Common myeloid progenitor, CD34-positive (primary cell): ENCODE data around the gene CERKL.

ENCODE experiments used
- CTCF ChIA-PET: fragments of 350-600 bp; sonication (Branson Sonifier 250); formaldehyde crosslinking; loops from one replicate; lab custom pipeline; 2021; ENCODE audit warnings: antibody characterized with exemption; lab: Charles Lee
- POLR2A ChIA-PET: fragments of 350-600 bp; sonication (Branson Sonifier 250); formaldehyde crosslinking; loops from one replicate; lab custom pipeline; 2021; ENCODE audit warnings: antibody characterized with exemption; lab: Charles Lee
- DNase-seq, 3 donors: peaks; one replicate each; pipeline versions ENCODE4 v3.0.0 to v3.0.0-alpha.2; 2013
- H3K27ac ChIP-seq, 2 experiments: 1 replicate in 1 of 2; 2 replicates in 1 of 2; pipeline ENCODE4 v1.7.0; 2013; ENCODE audit warnings: inconsistent platforms in 2 of 2, low read length in 2 of 2, mild to moderate bottlenecking in 2 of 2, low read depth in 1 of 2, moderate library complexity in 1 of 2; ENCODE audit not compliant: severe bottlenecking in 2 of 2, insufficient read depth in 1 of 2, poor library complexity in 1 of 2
- H3K27me3 ChIP-seq, 5 experiments: replicated peaks in 2 of 5; 1 replicate in 3 of 5; 2 replicates in 2 of 5; pipeline versions ENCODE4 v1.6.1 to v1.7.0; 2013; ENCODE audit warnings: low read length in 4 of 5, mild to moderate bottlenecking in 2 of 5, moderate library complexity in 2 of 5, inconsistent platforms in 1 of 5; ENCODE audit not compliant: insufficient read depth in 5 of 5, control insufficient read depth in 4 of 5
- H3K36me3 ChIP-seq, 4 experiments: 1 replicate in 2 of 4; 2 replicates in 2 of 4; pipeline versions ENCODE4 v1.6.1 to v1.7.0; 2013; ENCODE audit warnings: low read length in 3 of 4, control low read depth in 1 of 4, mild to moderate bottlenecking in 1 of 4; ENCODE audit not compliant: control insufficient read depth in 4 of 4, insufficient read depth in 4 of 4
- H3K4me1 ChIP-seq, 4 experiments: 1 replicate in 3 of 4; 2 replicates in 1 of 4; pipeline versions ENCODE4 v1.6.1 to v1.7.1; 2013; ENCODE audit warnings: low read length in 3 of 4, mild to moderate bottlenecking in 3 of 4, control low read depth in 1 of 4, inconsistent platforms in 1 of 4, moderate library complexity in 1 of 4; ENCODE audit not compliant: control insufficient read depth in 4 of 4, insufficient read depth in 4 of 4; ENCODE audit errors: control extremely low read depth in 1 of 4
- H3K4me3 ChIP-seq, 7 experiments: 1 replicate in 4 of 7; 2 replicates in 3 of 7; pipeline versions ENCODE4 v1.5.1 to v1.7.0; 2013; ENCODE audit warnings: mild to moderate bottlenecking in 7 of 7, low read length in 6 of 7, moderate library complexity in 6 of 7, inconsistent platforms in 2 of 7, low read depth in 2 of 7, control low read depth in 1 of 7; ENCODE audit not compliant: insufficient read depth in 4 of 7, control insufficient read depth in 1 of 7; ENCODE audit errors: extremely low read depth in 1 of 7
- H3K9me3 ChIP-seq, 5 experiments: 1 replicate in 4 of 5; 2 replicates in 1 of 5; pipeline versions ENCODE4 v1.6.1 to v1.7.1; 2013; ENCODE audit warnings: low read length in 4 of 5, mild to moderate bottlenecking in 2 of 5, inconsistent platforms in 1 of 5, low read depth in 1 of 5, moderate library complexity in 1 of 5; ENCODE audit not compliant: control insufficient read depth in 4 of 5, insufficient read depth in 2 of 5; ENCODE audit errors: control extremely low read depth in 1 of 5
- WGBS: methylation state at CpG from one replicate; pipeline ENCODE4 v1.1.5; 2013; ENCODE audit not compliant: insufficient coverage; 5-methylcytosine and 5-hydroxymethylcytosine counted together

CERKL gene

DNA sequence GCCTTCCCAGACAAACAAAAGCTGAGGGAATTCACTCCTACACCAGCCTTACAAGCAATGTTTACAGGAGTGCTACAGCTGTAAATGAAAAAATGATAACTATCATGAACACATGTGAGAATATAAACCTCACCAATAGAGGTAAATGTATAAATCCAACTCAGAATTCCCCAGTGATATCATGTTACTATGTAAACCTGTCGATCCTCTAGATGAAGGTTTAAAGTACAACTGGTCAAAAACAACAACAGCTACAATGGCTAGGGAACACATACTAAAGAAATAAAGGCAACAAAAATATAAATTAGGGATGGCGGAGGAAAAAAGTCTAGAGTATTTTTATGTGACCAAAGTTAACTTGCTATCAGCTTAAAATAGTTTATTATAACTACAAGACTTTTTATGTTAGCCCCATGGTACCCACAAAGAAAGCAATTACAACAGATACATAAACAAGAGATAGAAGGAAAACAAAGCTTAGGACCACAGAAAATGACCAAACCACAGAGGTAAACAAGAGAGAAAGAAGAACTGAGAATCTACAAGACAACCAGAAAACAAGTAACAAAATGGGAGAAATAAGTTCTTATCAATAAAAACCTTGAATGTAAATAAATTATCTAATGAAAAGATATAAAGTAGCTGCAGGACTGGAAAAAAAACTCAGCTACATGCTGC, 8.3 kb downstream of the CERKL start:
- Histone ChIP-seq H3K27ac (no peak overlapping the region), H3K9me3 (no peaks in the 10 kb centered on the region), H3K27me3 (peaks cover 0 to 6% (median 0%) of the 10 kb centered on the region in 5 experiments), H3K36me3 (no peaks in the 10 kb centered on the region), H3K4me1 (no peaks in the 10 kb centered on the region), H3K4me3 (no peak overlapping the region)
- no peak for DNase-seq
- WGBS = no CpG with 5 or more reads among the region's 2 CpGs
- ChIA-PET POLR2A (interaction anchor here (0.7 kb wide), 1 partner anchor 65 kb away, joined by 5 read pairs; no protein-coding TSS in a partner anchor), CTCF (no interaction called here)

DNA sequence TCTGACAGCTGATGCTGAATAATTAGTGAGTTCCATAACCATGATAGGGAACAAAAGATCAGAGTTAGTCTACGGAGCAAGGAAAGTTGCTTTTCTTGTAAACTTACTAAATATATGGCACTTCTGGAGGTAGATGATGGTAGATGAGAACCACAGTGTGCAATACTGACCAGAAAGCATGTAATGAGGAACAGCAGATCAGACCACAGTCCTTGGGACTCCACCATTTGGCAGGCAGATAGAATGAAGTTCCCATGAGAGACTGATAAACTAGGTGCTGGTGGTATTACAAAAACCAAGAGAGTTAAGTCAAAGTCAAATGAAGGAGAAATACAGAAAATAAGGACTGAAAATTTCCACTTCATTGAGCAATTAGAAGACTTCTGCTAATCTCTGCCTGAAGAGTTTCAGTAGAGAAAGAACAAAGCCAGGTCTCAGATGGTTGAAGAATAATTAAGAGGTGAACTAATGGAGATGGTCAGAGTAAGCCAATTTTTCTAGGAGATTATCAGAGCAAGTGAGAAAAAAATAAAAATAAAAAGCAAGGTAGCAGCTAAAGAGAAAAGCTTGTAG, 10.4 kb downstream of the CERKL start:
- ChIA-PET POLR2A (no interaction called here), CTCF (interaction anchor here (1.3 to 2.0 kb wide), 2 partner anchors 12 to 67 kb away, joined by 3 to 4 read pairs; no protein-coding TSS in a partner anchor)
- Histone ChIP-seq H3K27me3 (peaks cover 0 to 5% (median 0%) of the 10 kb centered on the region in 5 experiments), H3K4me3 (no peak overlapping the region), H3K4me1 (no peaks in the 10 kb centered on the region), H3K36me3 (no peaks in the 10 kb centered on the region), H3K9me3 (no peaks in the 10 kb centered on the region), H3K27ac (no peak overlapping the region)
- WGBS = 100% methylated on average over 1 of the region's 1 CpG
- DNase-seq = no peak

DNA sequence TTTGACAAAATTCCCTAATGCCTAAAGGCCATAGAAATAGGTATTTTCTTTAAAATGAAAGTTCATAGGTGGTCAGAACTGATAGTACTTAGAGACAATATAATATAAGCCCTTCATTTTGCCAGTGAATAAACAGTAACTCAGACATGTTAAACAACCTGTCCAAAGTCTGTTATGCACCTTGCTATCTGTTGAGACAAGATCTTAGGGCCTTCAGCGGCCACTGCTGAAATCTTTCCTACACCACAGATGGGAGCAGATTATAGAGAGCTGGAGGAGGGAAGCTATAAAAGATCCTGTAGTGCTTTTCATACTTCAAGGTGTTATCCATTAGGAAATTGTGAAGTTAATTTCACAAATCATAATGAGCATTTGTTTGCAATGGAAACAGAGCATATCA, 13.8 kb downstream of the CERKL start:
- Histone ChIP-seq H3K4me1 (no peaks in the 10 kb centered on the region), H3K36me3 (no peaks in the 10 kb centered on the region), H3K9me3 (no peaks in the 10 kb centered on the region), H3K27me3 (peaks cover 0 to 3% (median 0%) of the 10 kb centered on the region in 5 experiments), H3K4me3 (no peak overlapping the region), H3K27ac (no peak overlapping the region)
- POLR2A ChIA-PET = no interaction called here
- CTCF ChIA-PET = no interaction called here
- 100% methylated on average over 1 of the region's 1 CpG for WGBS
- no peak for DNase-seq

DNA sequence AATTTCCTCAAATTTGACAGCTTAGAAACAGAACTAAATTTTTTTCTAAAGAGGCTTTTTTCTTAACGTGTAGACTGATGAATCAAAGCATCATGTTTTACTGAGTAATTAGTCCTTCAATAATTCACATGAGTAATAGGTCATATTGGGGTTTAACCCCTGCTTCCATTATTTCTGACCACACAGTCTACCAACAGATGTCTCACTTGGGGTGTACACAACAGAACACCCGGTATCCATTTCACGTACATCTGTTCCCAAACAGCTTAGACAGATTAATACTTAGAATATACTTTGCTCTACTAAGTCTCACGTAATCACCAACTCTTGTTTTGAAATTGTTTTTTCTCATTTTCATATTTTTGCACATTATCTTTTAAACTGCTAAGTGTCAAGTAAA, 14.8 kb downstream of the CERKL start:
- Histone ChIP-seq H3K27ac (no peak overlapping the region), H3K27me3 (peaks cover 0 to 3% (median 0%) of the 10 kb centered on the region in 5 experiments), H3K4me1 (no peaks in the 10 kb centered on the region), H3K36me3 (no peaks in the 10 kb centered on the region), H3K9me3 (no peaks in the 10 kb centered on the region), H3K4me3 (no peak overlapping the region)
- ChIA-PET CTCF (no interaction called here), POLR2A (no interaction called here)
- WGBS = 88% methylated on average over 2 of the region's 4 CpGs
- DNase-seq = no peak

DNA sequence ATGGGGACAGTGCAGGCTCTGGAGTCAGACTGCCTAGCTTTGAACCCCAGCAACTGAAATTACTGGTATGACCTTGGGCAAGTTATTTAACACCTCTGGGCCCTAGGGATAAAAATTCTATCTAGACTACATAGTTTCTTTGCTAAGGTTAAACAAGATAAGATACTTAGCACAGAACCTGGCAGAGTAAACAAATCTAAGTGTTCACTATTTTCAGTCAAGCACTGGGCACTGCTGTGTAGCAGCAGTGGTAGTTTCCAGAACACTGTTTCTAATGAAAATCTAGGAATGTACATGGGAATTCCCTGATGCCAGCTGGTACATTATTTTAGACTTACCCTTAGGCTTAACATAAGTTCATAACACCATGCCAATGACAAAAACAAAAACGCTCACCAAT, 17.2 kb downstream of the CERKL start:
- CTCF ChIA-PET = no interaction called here
- Histone ChIP-seq H3K4me1 (no peaks in the 10 kb centered on the region), H3K36me3 (no peaks in the 10 kb centered on the region), H3K4me3 (no peak overlapping the region), H3K27me3 (no peaks in the 10 kb centered on the region), H3K27ac (no peak overlapping the region), H3K9me3 (no peaks in the 10 kb centered on the region)
- no peak for DNase-seq
- POLR2A ChIA-PET = no interaction called here
- WGBS = 0% methylated on average over 1 of the region's 1 CpG

DNA sequence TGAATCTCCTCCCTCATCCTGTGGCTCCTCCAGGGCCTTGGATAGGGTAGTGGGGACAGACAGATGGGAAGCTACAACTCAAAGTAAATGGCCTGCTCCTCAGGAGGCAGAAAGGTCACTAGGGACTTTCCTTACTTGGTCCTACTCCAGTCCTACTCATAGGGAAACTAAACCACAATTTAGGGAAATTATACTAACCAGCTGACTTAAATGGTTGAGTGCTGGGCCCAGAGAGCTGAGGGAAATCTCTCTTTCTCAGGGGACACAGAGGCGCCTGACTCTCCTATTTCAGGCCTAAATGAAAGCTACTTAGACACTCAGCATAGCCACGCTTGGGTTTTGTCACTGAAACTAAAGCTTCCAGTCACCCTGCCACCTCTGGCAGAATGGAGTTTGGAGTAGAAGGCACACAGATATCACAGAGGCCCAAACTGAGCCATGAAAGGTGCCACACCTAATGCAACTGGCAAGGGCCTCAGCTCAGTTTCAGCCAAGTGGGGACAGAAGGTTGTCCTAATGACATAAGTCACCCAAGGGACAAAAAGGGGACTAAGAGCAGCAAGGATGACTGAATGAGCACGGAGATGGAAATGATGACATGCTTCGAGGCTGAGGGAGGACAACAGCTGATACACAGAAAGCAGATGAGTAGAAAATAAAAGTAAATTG, 24.0 kb downstream of the CERKL start:
- Histone ChIP-seq H3K4me1 (no peaks in the 10 kb centered on the region), H3K9me3 (no peaks in the 10 kb centered on the region), H3K27ac (no peak overlapping the region), H3K36me3 (no peaks in the 10 kb centered on the region), H3K4me3 (no peak overlapping the region), H3K27me3 (no peaks in the 10 kb centered on the region)
- ChIA-PET POLR2A (no interaction called here), CTCF (interaction anchor here (1.4 kb wide), 1 partner anchor 30 kb away, joined by 3 read pairs; no protein-coding TSS in a partner anchor)
- WGBS = 100% methylated on average over 4 of the region's 4 CpGs
- no peak for DNase-seq
